GM21515 (cell line): Measurements from ENCODE around the gene SYT13.
"Not testable (repeated sequence)": the region's sequence is repeated elsewhere in the genome, so short reads cannot be mapped to it uniquely, and the experiment has no call there.

Source experiments
- ATAC-seq: cut with Tn5 transposase; IDR thresholded peaks from one replicate; pipeline ENCODE4 v1.9.1; 2021; ENCODE audit not compliant: unreplicated experiment

The SYT13 gene

GRCh38 chr11:45250035-45250718 is 36.0 kb downstream of the SYT13 start:
- no peak for ATAC-seq

DNA sequence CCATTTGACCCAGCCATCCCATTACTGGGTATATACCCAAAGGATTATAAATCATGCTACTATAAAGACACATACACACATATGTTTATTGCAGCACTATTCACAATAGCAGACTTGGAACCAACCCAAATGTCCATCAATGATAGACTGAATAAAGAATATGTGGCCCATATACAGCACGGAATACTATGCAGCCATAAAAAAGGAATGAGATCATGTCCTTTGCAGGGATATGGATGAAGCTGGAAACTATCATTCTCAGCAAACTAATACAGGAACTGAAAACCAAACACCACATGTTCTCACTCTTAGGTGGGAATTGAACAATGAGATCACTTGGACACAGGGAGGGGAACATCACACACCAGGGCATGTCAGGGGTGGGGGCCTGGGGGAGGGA is 36.8 kb downstream of the SYT13 start:
- ATAC-seq = not testable (repeated sequence)

DNA sequence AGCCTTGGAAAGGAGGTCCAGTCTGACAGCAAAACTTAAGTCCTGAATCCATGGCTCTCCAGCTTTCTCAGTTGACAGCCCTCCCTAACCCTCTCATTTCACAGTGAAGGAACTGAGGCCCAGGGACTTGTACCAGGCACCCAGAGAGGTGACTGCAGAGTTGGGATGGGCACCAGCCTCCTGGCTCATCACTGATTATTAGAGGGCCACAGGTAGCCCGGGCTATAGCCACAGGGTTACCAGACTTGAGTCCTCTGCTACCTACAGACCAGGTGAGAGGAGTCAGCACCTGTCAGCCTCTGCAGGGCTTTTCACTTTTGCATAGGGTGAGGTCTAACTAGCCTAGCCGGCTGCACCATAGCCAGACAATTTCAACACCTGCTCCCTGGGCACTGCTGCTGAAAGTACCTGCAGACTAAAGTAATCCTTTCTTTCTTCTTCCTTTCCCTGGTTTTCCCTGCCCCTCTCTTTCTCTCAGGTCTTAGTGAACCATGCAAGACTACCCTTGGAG is 37.6 kb downstream of the SYT13 start:
- no peak for ATAC-seq

- ATAC-seq = no peak
Observed at GRCh38 chr11:45247433-45247832, 38.7 kb downstream of the SYT13 start.

DNA sequence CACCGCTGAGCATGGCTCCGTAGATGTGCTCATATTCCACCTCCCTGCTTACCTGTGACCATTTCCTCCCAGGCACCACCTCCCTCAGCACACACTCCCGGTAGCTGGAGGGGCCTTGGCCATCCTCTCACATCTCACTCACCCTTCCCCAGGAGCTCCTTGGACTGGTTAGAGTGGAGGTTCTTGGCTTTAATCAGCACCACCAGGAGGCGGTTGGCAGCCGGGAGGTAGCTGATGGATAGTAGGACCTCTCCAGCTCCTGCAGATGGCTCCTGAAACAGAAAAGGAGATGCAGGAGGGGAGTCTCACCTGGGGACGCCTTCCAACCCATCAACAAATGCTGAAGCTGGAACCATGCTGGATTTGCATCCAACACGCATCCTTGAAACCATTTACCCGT is 39.9 kb downstream of the SYT13 start:
- no peak for ATAC-seq

GRCh38 chr11:45245218-45246045 is 40.7 kb downstream of the SYT13 start:
- ATAC-seq = no peak

DNA sequence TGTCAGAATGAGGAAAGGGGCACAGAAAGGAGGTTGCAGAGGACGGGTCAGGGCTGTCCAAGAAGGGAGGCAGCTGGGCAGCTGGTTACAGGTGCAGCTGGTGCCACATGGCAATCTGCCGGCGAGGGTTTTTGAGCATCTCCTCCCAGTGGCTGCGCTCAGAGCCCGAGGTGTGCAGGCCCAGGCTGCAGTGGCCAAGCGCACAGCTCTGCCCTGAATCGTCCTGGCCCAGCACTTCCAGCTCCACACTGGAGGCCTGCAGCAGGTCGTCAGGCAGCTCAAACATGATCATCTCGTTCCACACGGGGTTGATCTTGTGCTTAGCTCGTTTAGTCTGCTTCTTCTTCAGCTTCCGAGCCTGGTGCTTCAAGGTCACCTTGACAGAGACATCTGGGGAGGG is 42.2 kb downstream of the SYT13 start:
- ATAC-seq = no peak

- no peak for ATAC-seq
Observed at GRCh38 chr11:45239733-45240132, 46.4 kb downstream of the SYT13 start.

DNA sequence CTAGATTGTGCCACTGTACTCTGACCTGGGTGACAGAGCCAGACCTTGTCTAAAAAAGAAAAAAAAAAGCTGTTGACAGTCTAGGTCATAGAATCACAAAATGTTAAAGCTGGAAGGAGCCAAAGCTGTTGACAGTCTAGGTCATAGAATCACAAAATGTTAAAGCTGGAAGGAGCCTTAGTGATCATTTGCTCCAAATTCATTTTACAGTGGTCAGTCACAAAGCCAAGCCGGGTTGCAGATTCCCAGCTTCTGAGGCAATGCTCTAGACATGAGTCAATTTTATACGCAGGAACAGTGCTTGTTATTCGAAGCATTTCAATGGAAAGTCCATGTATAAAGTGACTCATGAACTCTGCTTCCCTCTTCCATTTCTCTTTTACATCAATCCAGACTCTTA is 47.4 kb downstream of the SYT13 start:
- ATAC-seq = no peak

DNA sequence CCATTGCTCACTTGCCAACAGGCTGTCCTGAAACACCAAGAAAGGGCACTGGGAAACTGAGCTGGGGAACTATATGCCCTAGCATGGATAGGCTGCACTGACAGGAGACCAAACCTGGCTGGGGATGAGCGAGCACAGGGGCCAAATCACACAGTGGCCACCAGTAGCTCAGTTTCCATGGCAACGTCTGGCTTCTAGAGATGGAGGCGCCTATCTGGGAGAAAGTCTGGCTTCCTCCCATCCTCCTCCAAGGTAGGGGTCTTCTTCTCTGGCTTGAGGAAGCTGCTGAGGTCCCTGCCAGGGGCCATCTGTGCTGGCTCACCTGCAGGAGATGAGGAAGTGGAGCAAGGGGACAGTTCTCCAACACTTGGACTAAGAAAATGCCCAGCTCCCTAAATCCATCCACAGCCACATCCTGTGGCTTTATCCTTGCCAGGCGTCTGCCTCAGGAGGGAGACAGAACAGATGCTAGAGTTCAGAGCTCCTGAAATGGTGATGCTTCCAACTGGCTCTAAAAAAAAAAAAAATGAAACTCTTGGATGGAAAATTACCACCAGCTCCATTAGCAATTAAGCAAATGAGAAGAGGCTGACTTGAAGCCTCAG is 48.3 kb downstream of the SYT13 start:
- ATAC-seq = no peak

DNA sequence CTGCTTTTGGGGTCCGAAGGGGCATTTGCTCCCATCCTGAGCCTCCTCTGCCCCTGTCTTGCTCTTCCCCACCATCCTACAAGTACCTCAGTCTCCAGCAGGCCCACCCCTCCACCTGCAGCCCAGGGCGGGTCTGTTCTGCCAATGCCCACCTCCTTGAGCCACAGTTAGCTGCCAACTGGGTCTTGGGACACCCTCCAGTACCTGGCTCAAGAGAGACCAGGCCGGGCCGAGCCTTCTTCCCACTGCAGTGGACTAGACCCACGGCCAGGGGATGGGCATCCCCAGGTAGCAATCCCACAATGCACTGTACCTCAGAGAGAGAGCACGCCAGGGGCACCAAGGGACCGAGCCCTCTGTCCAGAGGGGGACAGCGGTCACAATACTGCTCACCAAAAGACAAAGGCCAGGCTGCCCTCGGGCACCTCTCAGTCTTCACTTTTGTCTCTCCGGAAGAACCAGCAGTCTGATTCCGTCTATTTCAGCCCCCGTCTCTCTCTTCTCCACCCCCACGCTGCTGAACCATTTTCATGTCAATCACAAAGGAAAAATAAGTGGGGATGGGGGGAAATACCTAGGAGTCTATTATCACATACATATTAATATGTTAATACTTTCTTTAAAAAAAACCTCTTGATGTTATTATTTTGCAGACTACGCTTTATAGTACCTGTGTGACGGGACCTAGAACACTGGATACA is 51.7 kb downstream of the SYT13 start:
- no peak for ATAC-seq

GRCh38 chr11:45233804-45234170 is 52.4 kb downstream of the SYT13 start:
- ATAC-seq = peak; percentile 31

- peak; percentile 79 for ATAC-seq
Observed at GRCh38 chr11:45233121-45233803, 52.9 kb downstream of the SYT13 start.

DNA sequence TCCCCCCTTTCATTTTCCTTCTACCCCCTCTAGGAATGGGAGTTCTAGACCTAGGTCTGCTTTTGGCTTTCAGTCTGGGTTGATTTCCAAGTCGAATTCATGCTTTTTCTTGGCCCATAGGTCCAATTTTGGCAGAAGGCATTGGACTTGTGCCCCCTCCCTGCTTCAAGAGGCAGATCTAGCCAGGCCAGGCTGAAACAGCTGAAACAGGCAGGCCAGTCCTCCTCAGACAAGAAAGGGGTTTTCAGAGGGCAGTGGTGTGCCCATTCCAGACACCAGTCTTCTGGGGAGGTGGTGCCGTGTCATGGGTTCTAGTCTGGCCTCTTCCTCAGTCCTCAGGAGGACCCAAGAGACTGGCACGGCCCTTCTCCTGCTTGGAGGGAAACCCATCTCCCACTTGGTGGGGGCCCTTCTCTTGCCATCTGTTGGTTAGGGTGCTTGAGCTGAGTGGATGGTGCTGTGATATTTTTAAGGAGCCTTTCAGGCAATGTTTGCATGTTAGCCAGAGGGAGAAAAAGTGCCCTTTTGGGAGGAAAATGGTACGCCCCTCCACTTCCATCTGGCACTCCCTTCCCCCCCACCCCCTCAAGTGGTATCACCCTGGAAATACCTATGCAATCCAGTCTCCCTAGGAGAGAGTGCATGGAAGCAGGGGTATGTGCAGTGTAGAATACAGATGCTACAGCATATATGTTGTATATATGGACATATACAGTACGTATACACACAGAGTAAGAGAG is 53.6 kb downstream of the SYT13 start:
- no peak for ATAC-seq

GRCh38 chr11:45229401-45230020 is 56.6 kb downstream of the SYT13 start:
- ATAC-seq = no peak

- no peak for ATAC-seq
Observed at GRCh38 chr11:45227836-45228235, 58.3 kb downstream of the SYT13 start.

DNA sequence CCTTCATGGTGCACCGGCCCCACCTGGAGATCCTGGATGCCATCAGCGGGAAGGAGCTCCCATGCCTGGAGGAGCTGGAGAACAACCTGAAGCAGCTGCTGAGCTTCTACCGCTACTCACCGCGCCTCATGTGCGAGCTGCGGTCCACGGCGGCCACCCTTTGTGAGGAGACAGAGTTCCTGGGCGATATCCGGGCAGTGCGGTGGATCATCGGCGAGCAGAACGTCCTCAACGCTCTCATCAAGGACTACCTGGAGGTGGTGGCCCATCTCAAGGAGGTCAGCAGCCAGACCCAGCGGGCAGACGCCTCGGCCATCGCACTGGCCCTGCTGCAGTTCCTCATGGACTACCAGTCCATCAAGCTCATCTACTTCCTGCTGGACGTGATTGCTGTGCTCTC is 59.2 kb downstream of the SYT13 start:
- ATAC-seq = no peak

- ATAC-seq = no peak
Observed at GRCh38 chr11:45225961-45226871, 59.9 kb downstream of the SYT13 start.

GRCh38 chr11:45225277-45225676 is 60.9 kb downstream of the SYT13 start:
- no peak for ATAC-seq
